HL-60 (cell line): Measurements from ENCODE around the gene MAP7D1.
A peak's percentile ranks its signal among the peaks of the same experiment; 100 is the strongest.

Source experiments
- DNase-seq, 2 experiments: peaks; one replicate each; pipeline ENCODE4 v3.0.0-alpha.2; 2010 to 2020; ENCODE audit warnings: low read depth in 1 of 2, low spot score in 1 of 2
- H3K27ac ChIP-seq: fragments of 250-450 bp; sonication (Bioruptor Pico); replicated peaks from 2 replicates; pipeline ENCODE4 v1.5.1; 2020; ENCODE audit warnings: mild to moderate bottlenecking, moderate library complexity
- H3K27me3 ChIP-seq: fragments of 250-450 bp; sonication (Bioruptor Pico); 2 replicates; pipeline ENCODE4 v1.5.1; 2021; ENCODE audit warnings: mild to moderate bottlenecking, moderate library complexity; ENCODE audit not compliant: insufficient read depth, poor library complexity, severe bottlenecking
- H3K4me3 ChIP-seq: replicated peaks from 2 replicates; pipeline ENCODE4 v1.5.1; 2011; ENCODE audit warnings: mild to moderate bottlenecking, control low read depth, low read length; ENCODE audit not compliant: insufficient read depth
- GABPA ChIP-seq: IDR thresholded peaks from 2 replicates; pipeline ENCODE4 v1.6.1; 2012; ENCODE audit warnings: low read depth
- POLR2AphosphoS5 ChIP-seq: IDR thresholded peaks from 2 replicates; pipeline ENCODE4 v1.6.1; 2012; ENCODE audit warnings: low read depth
- REST ChIP-seq: IDR thresholded peaks from 2 replicates; pipeline ENCODE4 v1.6.1; 2012; ENCODE audit warnings: low read depth; ENCODE audit not compliant: insufficient replicate concordance
- SPI1 ChIP-seq: IDR thresholded peaks from 2 replicates; pipeline ENCODE4 v1.6.1; 2012; ENCODE audit warnings: low read depth, mild to moderate bottlenecking, borderline replicate concordance
- long read RNA-seq: library from polyadenylated mRNA; unstranded; transcript quantifications from one replicate; pipeline ENCODE4 v2.0.0, GENCODE V29; 2020
- TF ChIP-seq, protein P1 (sequence below): IDR thresholded peaks from one replicate; pipeline ENCODE4 v1.5.1; 2011; ENCODE audit warnings: low read length, control low read depth, inconsistent platforms; ENCODE audit not compliant: insufficient read depth

MAP7D1 gene
- long read RNA-seq, partial matches to known transcripts = 0 of 4 reads
- long read RNA-seq, other reads (novel, unspliced or antisense) = 4 of 4 reads

- Histone ChIP-seq H3K27ac (peak within 1 kb of the TSS; percentile 86), H3K4me3 (peak within 1 kb of the TSS; percentile 88), H3K27me3 (no peaks in the 10 kb centered on the region)
- no peak for TF ChIP-seq GABPA
- no peak for TF ChIP-seq SPI1
- TF ChIP-seq REST = peak; percentile 30
- TF ChIP-seq, protein P1, sequence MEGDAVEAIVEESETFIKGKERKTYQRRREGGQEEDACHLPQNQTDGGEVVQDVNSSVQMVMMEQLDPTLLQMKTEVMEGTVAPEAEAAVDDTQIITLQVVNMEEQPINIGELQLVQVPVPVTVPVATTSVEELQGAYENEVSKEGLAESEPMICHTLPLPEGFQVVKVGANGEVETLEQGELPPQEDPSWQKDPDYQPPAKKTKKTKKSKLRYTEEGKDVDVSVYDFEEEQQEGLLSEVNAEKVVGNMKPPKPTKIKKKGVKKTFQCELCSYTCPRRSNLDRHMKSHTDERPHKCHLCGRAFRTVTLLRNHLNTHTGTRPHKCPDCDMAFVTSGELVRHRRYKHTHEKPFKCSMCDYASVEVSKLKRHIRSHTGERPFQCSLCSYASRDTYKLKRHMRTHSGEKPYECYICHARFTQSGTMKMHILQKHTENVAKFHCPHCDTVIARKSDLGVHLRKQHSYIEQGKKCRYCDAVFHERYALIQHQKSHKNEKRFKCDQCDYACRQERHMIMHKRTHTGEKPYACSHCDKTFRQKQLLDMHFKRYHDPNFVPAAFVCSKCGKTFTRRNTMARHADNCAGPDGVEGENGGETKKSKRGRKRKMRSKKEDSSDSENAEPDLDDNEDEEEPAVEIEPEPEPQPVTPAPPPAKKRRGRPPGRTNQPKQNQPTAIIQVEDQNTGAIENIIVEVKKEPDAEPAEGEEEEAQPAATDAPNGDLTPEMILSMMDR = no peak
- TF ChIP-seq POLR2AphosphoS5 = peak; percentile 82; the same call in 1 of the 2 replicates
- peak; percentile 70 to 80 for DNase-seq
Measured at GRCh38 chr1:36155408-36156328, at the start of gene MAP7D1. TSS of gene MAP7D1 (plus strand) at chr1:36156160. CDS start at chr1:36156418, 258 bp downstream.

- TF ChIP-seq SPI1 = no peak
- no peak for TF ChIP-seq POLR2AphosphoS5
- TF ChIP-seq REST = no peak
- no peak for TF ChIP-seq GABPA
- TF ChIP-seq, protein P1 = no peak
- H3K27me3 ChIP-seq = no peaks in the 10 kb centered on the region
- H3K4me3 ChIP-seq = no peak overlapping the region
- H3K27ac ChIP-seq = no peak overlapping the region
- DNase-seq = no peak
Measured at GRCh38 chr1:36106269-36106668, 49.7 kb upstream of the MAP7D1 start.

DNA sequence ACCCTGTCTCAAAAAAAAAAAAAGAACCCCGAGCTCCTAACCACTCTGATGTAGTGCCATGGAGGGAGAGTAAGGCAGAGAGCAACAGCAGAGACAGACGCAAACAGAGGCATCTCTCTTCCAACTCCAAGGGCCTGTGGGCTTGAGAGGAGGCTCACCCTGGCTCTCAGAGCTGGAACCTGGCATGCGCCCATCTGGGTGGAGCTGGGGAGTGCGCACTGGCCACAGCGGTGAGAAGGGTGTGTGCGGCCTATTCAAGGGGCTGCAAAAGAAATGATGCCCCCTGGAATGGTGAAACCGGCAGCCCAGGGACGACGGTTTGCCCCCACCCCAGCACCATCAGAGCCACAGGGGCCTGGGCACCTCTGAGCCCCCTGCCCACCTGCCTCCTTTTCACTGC is 48.6 kb upstream of the MAP7D1 start:
- DNase-seq = no peak
- H3K27ac ChIP-seq = no peak overlapping the region
- TF ChIP-seq, protein P1 = no peak
- TF ChIP-seq GABPA (no peak), REST (no peak), POLR2AphosphoS5 (no peak), SPI1 (no peak)
- no peaks in the 10 kb centered on the region for H3K27me3 ChIP-seq
- no peak overlapping the region for H3K4me3 ChIP-seq
